Keratinocyte (primary cell): ENCODE data around the gene DOCK1. TPM values are rescaled to one million over a fixed set of nuclear protein-coding genes. Genes with fewer than 3 reads are reported as not detected.

ENCODE experiments used
- DNase-seq: peaks from one replicate; pipeline ENCODE4 v3.0.0-alpha.2; 2011; ENCODE audit warnings: low read depth, missing footprints, low spot score
- FAIRE-seq: peaks from 2 replicates; lab custom pipeline; 2011; peaks lifted over from hg19 to GRCh38; lab: Jason Lieb, UNC
- H2AFZ ChIP-seq: 2 replicates; pipeline ENCODE4 v1.6.0; 2012; ENCODE audit warnings: low read length, control low read depth, inconsistent platforms; ENCODE audit not compliant: control insufficient read depth
- H3K27ac ChIP-seq: 2 replicates; pipeline ENCODE4 v1.5.1; 2011; ENCODE audit warnings: low read length; ENCODE audit not compliant: control insufficient read depth, insufficient read depth
- H3K27me3 ChIP-seq: 3 replicates; pipeline ENCODE4 v1.6.0; 2011; ENCODE audit warnings: low read length; ENCODE audit not compliant: control insufficient read depth, insufficient read depth; ENCODE audit errors: extremely low read depth
- H3K36me3 ChIP-seq, 2 experiments: 2 replicates in 1 of 2; 3 replicates in 1 of 2; pipeline ENCODE4 v1.5.1; 2011; ENCODE audit warnings: low read length in 2 of 2, mild to moderate bottlenecking in 1 of 2; ENCODE audit not compliant: control insufficient read depth in 2 of 2, insufficient read depth in 2 of 2; ENCODE audit errors: extremely low read depth in 1 of 2
- H3K4me1 ChIP-seq: 3 replicates; pipeline ENCODE4 v1.5.1; 2011; ENCODE audit warnings: low read length; ENCODE audit not compliant: control insufficient read depth, insufficient read depth; ENCODE audit errors: extremely low read depth
- H3K4me2 ChIP-seq: 3 replicates; pipeline ENCODE4 v1.6.0; 2011; ENCODE audit warnings: low read depth, low read length; ENCODE audit not compliant: control insufficient read depth, insufficient read depth; ENCODE audit errors: extremely low read depth
- H3K4me3 ChIP-seq, 3 experiments: fragments of 200-600 bp in 1 of 3; sonication (generic) in 1 of 3; 2 replicates in 2 of 3; 3 replicates in 1 of 3; pipeline ENCODE4 v1.5.1; 2011 to 2016; ENCODE audit warnings: low read length in 3 of 3, mild to moderate bottlenecking in 3 of 3, control low read depth in 2 of 3, inconsistent platforms in 1 of 3, low read depth in 1 of 3, mixed read lengths in 1 of 3, mixed run types in 1 of 3, moderate library complexity in 1 of 3; ENCODE audit not compliant: control insufficient read depth in 2 of 3, insufficient read depth in 2 of 3; ENCODE audit errors: extremely low read depth in 1 of 3
- H3K79me2 ChIP-seq: 2 replicates; pipeline ENCODE4 v1.6.0; 2012; ENCODE audit warnings: low read length; ENCODE audit not compliant: control insufficient read depth, insufficient read depth
- H3K9ac ChIP-seq: 3 replicates; pipeline ENCODE4 v1.6.0; 2011; ENCODE audit warnings: low read length; ENCODE audit not compliant: control insufficient read depth, insufficient read depth; ENCODE audit errors: extremely low read depth
- H3K9me1 ChIP-seq: 3 replicates; pipeline ENCODE4 v1.6.0; 2011; ENCODE audit warnings: low read length; ENCODE audit not compliant: control insufficient read depth, insufficient read depth; ENCODE audit errors: extremely low read depth
- H3K9me3 ChIP-seq: 2 replicates; pipeline ENCODE4 v1.5.1; 2012; ENCODE audit warnings: low read depth, low read length; ENCODE audit not compliant: control insufficient read depth
- H4K20me1 ChIP-seq: 3 replicates; pipeline ENCODE4 v1.6.0; 2011; ENCODE audit warnings: low read length; ENCODE audit not compliant: control insufficient read depth, insufficient read depth; ENCODE audit errors: extremely low read depth
- EZH2 ChIP-seq: IDR thresholded peaks from one replicate; pipeline ENCODE4 v1.6.1; 2012; ENCODE audit warnings: inconsistent platforms, mild to moderate bottlenecking, low read length, moderate library complexity
- dilution Hi-C: fragments of 300-500 bp; cut with MboI; formaldehyde crosslinking; loops from one replicate; pipeline ENCODE4 v1.7.0; 2020; ENCODE audit warnings: low sequenced_read_pairs; ENCODE audit not compliant: extremely low pct_ligation_motif_present
- polyA plus RNA-seq, 5 experiments: library from polyadenylated mRNA; depleted of rRNA in 3 of 5; stranded (reverse) in 3 of 5; stranded (forward) in 1 of 5; unstranded in 1 of 5; fragments of >200 nt; gene quantifications; 1 replicate in 1 of 5; 2 replicates in 3 of 5; 3 replicates in 1 of 5; pipeline versions ENCODE4 v1.2.1 to v1.2.3, GENCODE V29; 2011 to 2012; ENCODE audit warnings: missing spikeins in 2 of 5, low read depth in 1 of 5, low replicate concordance in 1 of 5
- TF ChIP-seq, protein P1 (sequence below), 3 experiments: IDR thresholded peaks in 1 of 3; conservative IDR thresholded peaks in 1 of 3; optimal IDR thresholded peaks in 1 of 3; 2 replicates in 2 of 3; 3 replicates in 1 of 3; pipeline versions ENCODE3 to v1.5.1; 2011; ENCODE audit warnings: low read length in 3 of 3, mild to moderate bottlenecking in 3 of 3, moderate library complexity in 2 of 3, control low read depth in 1 of 3, inconsistent platforms in 1 of 3; ENCODE audit not compliant: insufficient read depth in 2 of 3; ENCODE audit errors: extremely low read depth in 1 of 3

Gene DOCK1
- polyA plus RNA-seq, 1 donor (not counting 4 experiments of a cell fraction or from before 2014, with no cell fraction given), result 15.7 TPM

GRCh38 chr10:127326883-127327282 is 421.7 kb downstream of the DOCK1 start:
- H3K4me2 ChIP-seq, result no peak overlapping the region
- FAIRE-seq, result no peak

GRCh38 chr10:127331696-127332095 is 426.5 kb downstream of the DOCK1 start:
- Histone ChIP-seq H3K36me3 (no peaks in the 10 kb centered on the region), H3K9ac (no peak overlapping the region), H3K4me2 (no peak overlapping the region), H2AFZ (no peak overlapping the region), H3K4me1 (peaks cover 13% of the 10 kb centered on the region), H3K9me1 (no peaks in the 10 kb centered on the region), H3K27ac (no peak overlapping the region), H3K4me3 (no peak overlapping the region), H3K79me2 (no peaks in the 10 kb centered on the region), H4K20me1 (no peaks in the 10 kb centered on the region), H3K9me3 (no peaks in the 10 kb centered on the region), H3K27me3 (no peaks in the 10 kb centered on the region)
- no peak for TF ChIP-seq EZH2
- TF ChIP-seq, protein P1, sequence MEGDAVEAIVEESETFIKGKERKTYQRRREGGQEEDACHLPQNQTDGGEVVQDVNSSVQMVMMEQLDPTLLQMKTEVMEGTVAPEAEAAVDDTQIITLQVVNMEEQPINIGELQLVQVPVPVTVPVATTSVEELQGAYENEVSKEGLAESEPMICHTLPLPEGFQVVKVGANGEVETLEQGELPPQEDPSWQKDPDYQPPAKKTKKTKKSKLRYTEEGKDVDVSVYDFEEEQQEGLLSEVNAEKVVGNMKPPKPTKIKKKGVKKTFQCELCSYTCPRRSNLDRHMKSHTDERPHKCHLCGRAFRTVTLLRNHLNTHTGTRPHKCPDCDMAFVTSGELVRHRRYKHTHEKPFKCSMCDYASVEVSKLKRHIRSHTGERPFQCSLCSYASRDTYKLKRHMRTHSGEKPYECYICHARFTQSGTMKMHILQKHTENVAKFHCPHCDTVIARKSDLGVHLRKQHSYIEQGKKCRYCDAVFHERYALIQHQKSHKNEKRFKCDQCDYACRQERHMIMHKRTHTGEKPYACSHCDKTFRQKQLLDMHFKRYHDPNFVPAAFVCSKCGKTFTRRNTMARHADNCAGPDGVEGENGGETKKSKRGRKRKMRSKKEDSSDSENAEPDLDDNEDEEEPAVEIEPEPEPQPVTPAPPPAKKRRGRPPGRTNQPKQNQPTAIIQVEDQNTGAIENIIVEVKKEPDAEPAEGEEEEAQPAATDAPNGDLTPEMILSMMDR (optimal IDR thresholded peaks at IDR 0.05 in 1 of 3, IDR thresholded peaks at IDR 0.05 in 1 of 3, conservative IDR thresholded peaks at IDR 0.05 in 1 of 3; ENCODE audit: extremely low read depth in 1 of 3, insufficient read depth in 2 of 3, low read length in 3 of 3), result no peak
- no peak for FAIRE-seq
- dilution Hi-C loops, result no loop called here
- no peak for DNase-seq

More at GRCh38 chr10:127326883-127327282, 421.7 kb downstream of the DOCK1 start:
- no peak for TF ChIP-seq EZH2
- TF ChIP-seq, protein P1 (optimal IDR thresholded peaks at IDR 0.05 in 1 of 3, IDR thresholded peaks at IDR 0.05 in 1 of 3, conservative IDR thresholded peaks at IDR 0.05 in 1 of 3; ENCODE audit: extremely low read depth in 1 of 3, insufficient read depth in 2 of 3, low read length in 3 of 3), result no peak
- no peaks in the 10 kb centered on the region for H3K36me3 ChIP-seq
- no peaks in the 10 kb centered on the region for H3K9me3 ChIP-seq
- no peaks in the 10 kb centered on the region for H4K20me1 ChIP-seq
- no peaks in the 10 kb centered on the region for H3K27me3 ChIP-seq
- dilution Hi-C loops, result no loop called here
- H3K9ac ChIP-seq, result no peak overlapping the region
- no peak overlapping the region for H2AFZ ChIP-seq
- no peak overlapping the region for H3K27ac ChIP-seq
- no peaks in the 10 kb centered on the region for H3K9me1 ChIP-seq
- peaks cover 4% of the 10 kb centered on the region for H3K4me1 ChIP-seq
- H3K79me2 ChIP-seq, result no peaks in the 10 kb centered on the region
- H3K4me3 ChIP-seq, result no peak overlapping the region
- no peak for DNase-seq
